SW 1271 (cell line): ENCODE data around the gene NSMF.
A peak's percentile ranks its signal among the peaks of the same experiment; 100 is the strongest.

Source experiments
- DNase-seq, 2 experiments: peaks; one replicate each; lab custom pipeline; 2025; lab: John Stamatoyannopoulos, UW

The NSMF gene

GRCh38 chr9:137432687-137433348 lies 26.3 kb downstream of the NSMF start:
- DNase-seq = no peak

DNA sequence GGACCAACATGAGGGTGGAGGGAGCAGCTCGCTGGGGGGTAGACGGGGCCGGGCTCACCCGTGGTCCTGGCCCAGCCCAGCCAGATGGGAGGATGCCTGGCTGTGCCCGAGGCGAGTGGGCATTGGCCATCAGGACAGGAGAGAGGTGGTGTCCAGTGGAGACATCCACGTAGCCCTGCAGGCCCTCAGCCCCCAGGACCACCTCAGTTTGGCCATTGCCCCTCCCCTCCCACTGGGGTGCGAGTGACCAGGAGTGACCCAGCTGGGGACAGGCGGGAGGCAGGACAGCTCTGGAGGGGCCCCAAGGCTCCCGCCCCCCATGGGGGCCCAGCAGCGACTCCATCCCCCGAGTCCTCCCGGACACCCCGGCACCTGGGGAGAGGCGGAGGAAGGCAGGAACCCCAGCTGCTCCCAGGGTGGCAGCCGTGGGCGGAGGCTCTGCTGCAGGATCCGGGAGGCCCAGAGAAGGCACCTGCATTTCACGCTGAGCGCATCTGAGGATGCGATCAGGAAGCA lies 27.7 kb downstream of the NSMF start:
- no peak for DNase-seq

GRCh38 chr9:137430723-137431415 lies 28.3 kb downstream of the NSMF start:
- no peak for DNase-seq

GRCh38 chr9:137429974-137430722 lies 29.0 kb downstream of the NSMF start:
- DNase-seq = peak in 1 of 2 experiments; percentile 34

DNA sequence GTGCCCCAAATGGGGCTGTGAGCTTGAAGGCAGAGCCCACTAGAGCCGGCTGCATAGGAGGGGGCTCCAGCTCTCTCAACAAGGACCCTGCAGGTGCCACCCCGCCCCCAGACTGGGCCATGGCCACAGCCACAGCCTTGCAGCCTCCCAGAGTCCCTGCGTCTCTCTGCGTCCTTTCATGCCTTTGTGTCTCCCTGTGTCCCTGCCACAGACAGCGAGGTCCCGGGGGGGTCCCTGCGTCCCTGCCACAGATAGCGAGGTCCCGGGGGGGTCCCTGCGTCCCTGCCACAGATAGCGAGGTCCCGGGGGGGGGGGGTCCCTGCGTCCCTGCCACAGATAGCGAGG lies 29.6 kb downstream of the NSMF start:
- DNase-seq = no peak

- no peak for DNase-seq
Observed at GRCh38 chr9:137428841-137429545, 30.1 kb downstream of the NSMF start.

DNA sequence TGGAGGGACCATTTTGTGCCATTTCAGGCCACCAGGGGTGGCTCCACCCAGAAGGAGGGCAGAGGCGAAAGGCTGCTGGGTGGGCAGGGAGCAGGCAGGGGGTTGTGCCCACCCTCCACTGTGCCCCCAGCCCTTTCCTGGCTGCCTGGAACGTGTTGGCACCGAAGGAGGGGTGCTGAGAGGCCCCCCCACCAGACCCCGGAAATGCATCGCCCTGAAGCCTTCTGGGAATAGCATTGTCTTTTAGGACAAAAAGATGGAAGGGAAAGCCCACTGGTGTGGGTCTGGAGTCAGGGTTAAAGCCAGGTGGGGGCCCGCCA lies 30.9 kb downstream of the NSMF start:
- DNase-seq = no peak

DNA sequence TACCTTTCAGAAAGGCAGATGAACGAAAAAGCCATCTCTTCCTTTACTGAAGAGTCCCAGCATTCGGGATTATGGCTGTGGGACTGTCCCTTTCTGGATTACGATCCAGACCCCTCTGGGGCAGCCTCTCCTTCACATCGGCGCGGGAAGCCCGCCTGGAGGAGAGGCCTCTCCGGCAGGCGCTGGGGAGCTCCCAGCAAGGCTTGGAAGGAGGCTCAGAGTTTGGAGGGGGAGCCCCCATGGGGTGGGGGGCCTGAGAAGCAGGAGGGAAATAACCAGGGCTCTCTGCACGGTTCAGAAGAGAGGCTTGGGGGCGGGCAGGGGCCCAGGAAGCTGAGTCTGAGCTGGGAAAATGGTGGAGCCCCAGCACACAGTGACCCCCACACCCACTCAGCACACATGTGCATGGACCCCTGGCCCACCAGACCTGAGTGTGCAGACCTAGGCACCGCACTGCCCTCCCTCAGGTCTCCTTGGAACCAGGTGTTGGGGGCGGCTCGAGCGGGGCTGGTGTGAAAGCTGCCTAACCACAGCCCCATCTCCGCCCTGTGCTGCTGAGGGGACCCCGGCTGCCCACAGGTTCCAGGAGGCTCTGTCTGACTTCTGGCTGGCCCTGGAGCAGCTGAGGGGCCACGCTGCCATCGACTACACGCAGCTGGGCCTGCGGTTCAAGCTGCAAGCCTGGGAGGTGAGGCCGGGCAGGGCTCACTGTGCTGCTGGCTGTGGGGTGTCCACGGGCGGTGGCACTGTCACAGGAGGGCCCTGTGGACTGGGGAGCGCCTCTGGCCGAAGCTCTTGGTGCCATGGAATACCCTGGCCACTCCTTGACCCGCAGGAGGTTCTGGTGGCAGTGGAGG lies 31.5 kb downstream of the NSMF start:
- no peak for DNase-seq

DNA sequence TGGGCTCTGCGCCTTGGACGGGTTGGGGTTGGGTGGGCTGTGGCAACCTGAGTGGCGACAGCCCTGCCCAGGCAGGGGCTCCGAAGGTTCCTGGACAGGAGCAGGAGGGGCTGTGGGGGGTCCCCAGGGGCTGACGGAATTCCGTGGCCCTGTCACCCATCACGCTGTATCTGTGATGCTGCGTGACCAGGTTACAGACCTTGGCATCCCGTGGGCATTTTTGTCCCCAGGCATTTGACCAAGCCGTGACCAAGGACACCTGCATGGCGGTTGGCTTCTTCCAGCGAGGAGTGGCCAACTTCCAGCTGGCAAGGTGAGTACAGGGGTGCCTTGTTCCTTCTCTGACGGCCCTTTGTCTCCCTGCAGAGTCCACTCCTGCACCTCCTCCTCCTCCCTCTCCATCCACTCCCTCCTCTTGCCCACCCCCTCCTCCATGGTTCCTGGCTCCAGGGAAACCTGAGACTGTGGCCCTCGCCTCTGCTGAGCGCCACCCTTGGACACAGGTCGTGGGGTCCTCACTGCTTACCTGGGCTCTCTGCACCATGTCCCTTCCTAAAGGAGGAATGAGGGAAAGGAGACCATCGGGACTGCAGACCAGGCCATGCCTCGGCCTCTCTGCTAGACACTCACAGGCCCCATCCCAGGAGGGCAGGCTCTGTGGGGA lies 33.0 kb downstream of the NSMF start:
- DNase-seq = no peak

DNA sequence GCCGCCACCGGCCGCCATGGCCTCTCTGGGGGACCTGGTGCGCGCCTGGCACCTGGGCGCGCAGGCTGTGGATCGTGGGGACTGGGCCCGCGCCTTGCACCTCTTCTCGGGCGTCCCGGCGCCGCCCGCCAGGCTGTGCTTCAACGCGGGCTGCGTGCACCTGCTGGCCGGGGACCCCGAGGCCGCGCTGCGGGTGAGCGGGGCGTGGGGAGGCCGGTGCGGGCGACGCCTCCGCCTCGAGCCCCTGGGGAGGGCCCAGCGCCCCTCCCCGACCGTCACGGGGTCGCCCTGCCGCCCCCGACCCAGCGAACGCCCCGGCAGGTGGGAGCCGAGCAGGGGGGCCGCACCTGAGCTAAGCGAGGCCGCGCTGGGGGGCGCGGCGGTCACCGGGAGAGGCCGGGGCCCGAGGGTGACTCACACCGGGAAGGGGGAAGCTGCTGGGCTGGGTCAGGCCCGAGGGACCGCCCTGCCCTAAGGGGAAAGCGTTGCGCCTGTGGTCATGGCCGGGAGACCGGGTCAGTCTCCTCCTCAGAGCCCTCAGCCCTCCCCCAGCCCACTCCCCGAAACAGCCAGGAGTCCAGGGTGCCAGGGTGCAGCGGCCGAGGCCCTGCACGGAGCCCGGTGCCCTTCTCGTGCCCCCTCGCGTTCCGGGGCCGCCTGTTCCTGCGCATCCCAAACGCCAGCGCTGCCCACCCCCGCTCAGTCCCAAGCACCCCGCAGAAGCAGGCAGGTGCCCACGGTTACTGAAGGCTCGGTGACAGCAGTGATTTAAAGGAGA lies 35.4 kb downstream of the NSMF start:
- peak in 1 of 2 experiments; percentile 21 for DNase-seq

GRCh38 chr9:137422604-137423513 lies 36.3 kb downstream of the NSMF start, which contains the start of the genes EXD3 and NOXA1:
Gene EXD3, minus strand, starts transcription at chr9:137423162. Its CDS starts 27,805 bp downstream, at chr9:137395357.
Gene NOXA1, plus strand, starts transcription at chr9:137423393. Its CDS starts 137 bp downstream, at chr9:137423530.
- peak; percentile 79 to 90 for DNase-seq

- DNase-seq = no peak
Observed at GRCh38 chr9:137421838-137422603, 37.1 kb downstream of the NSMF start.

GRCh38 chr9:137417161-137418021 lies 41.7 kb downstream of the NSMF start:
- no peak for DNase-seq

GRCh38 chr9:137416563-137417151 lies 42.5 kb downstream of the NSMF start:
- no peak for DNase-seq

DNA sequence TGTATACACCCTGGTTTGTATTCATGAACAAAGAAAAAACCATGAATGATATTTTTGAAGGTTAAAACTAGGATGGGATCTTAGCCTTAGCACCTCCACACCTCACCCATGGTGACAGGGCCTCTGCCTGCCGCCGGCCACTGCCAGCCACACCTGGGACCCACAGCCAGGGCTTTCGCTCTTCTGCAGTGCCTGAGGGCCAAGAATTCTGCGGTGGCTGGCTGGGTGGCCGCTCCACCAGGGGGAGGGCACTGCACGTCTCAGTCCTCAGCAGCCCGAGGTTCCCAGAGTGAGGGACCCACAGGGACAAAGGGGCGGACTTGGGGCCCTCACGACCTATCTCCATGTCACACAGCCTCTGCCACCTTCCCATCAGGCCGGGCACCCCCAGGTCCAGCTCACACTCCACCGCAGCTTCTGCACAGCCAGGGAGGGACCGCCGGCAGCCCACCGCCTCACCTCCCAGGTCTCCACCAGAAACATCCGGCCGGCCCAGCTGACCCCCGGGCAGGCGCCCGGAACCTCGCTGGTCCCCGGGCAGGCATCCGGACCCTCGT lies 43.0 kb downstream of the NSMF start:
- no peak for DNase-seq

- no peak for DNase-seq
Observed at GRCh38 chr9:137415451-137415850, 43.7 kb downstream of the NSMF start.
